Tibial nerve (tissue), 4 donors: ENCODE results near the gene RNF128. TPM values are rescaled to one million over a fixed set of nuclear protein-coding genes. Genes with fewer than 3 reads are reported as not detected.
A peak's percentile ranks its signal among the peaks of the same experiment; 100 is the strongest.

Experiments used
- DNase-seq, 2 donors: peaks; one replicate each; pipeline ENCODE4 v3.0.0-alpha.2; 2019; ENCODE audit warnings: low spot score in 2 of 2
- H3K27ac ChIP-seq, 4 donors: fragments of 200-600 bp; sonication (generic) in 3 of 4; one replicate each; pipeline ENCODE4 v1.5.1; 2017 to 2019; ENCODE audit warnings: mild to moderate bottlenecking in 1 of 4
- H3K27me3 ChIP-seq, 2 donors: fragments of 200-600 bp; sonication (generic) in 1 of 2; one replicate each; pipeline versions ENCODE4 v1.5.1 to v1.6.0; 2017 to 2019
- H3K36me3 ChIP-seq, 3 donors: fragments of 200-600 bp; sonication (generic); one replicate each; pipeline ENCODE4 v1.5.1; 2018 to 2019
- H3K4me1 ChIP-seq, 4 donors: fragments of 200-600 bp; sonication (generic) in 3 of 4; one replicate each; pipeline ENCODE4 v1.5.1; 2017 to 2019
- H3K4me3 ChIP-seq, 4 donors: fragments of 200-600 bp; sonication (generic) in 3 of 4; one replicate each; pipeline ENCODE4 v1.5.1; 2017 to 2019; ENCODE audit warnings: mild to moderate bottlenecking in 1 of 4, moderate library complexity in 1 of 4
- H3K9me3 ChIP-seq, 4 donors: fragments of 200-600 bp; sonication (generic) in 3 of 4; one replicate each; pipeline ENCODE4 v1.5.1; 2017 to 2019
- EP300 ChIP-seq, 2 donors: sonication (generic); formaldehyde crosslinking; IDR thresholded peaks; one replicate each; pipeline ENCODE4 v1.6.1; 2017; ENCODE audit warnings: antibody characterized with exemption in 2 of 2, mild to moderate bottlenecking in 1 of 2
- POLR2A ChIP-seq, 2 donors: fragments of 450-650 bp; IDR thresholded peaks; one replicate each; pipeline ENCODE4 v1.6.1; 2017; ENCODE audit warnings: antibody characterized with exemption in 2 of 2, mild to moderate bottlenecking in 2 of 2, moderate library complexity in 2 of 2
- WGBS, 2 donors: methylation state at CpG; one replicate each; pipeline ENCODE4 v1.1.5; 2018; 5-methylcytosine and 5-hydroxymethylcytosine counted together
- total RNA-seq, 4 donors: library from RNA; depleted of rRNA; stranded (reverse); fragments of >200 nt; gene quantifications; one replicate each; pipeline ENCODE4 v1.1.0, GENCODE V29; 2016
- TF ChIP-seq, protein P1 (sequence below), 5 experiments: fragments of 200-600 bp in 3 of 5; fragments of 450-650 bp in 2 of 5; sonication (generic) in 3 of 5; IDR thresholded peaks; one replicate each; pipeline ENCODE4 v1.5.1; 2016 to 2019; ENCODE audit warnings: antibody characterized with exemption in 5 of 5, mild to moderate bottlenecking in 3 of 5, moderate library complexity in 2 of 5

The RNF128 gene, protein sequence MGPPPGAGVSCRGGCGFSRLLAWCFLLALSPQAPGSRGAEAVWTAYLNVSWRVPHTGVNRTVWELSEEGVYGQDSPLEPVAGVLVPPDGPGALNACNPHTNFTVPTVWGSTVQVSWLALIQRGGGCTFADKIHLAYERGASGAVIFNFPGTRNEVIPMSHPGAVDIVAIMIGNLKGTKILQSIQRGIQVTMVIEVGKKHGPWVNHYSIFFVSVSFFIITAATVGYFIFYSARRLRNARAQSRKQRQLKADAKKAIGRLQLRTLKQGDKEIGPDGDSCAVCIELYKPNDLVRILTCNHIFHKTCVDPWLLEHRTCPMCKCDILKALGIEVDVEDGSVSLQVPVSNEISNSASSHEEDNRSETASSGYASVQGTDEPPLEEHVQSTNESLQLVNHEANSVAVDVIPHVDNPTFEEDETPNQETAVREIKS
- total RNA-seq = 1 to 10 TPM in 2 of 4 donors, under 1 TPM in 2; 0.20 to 5.0 (median 1.1) TPM

DNA sequence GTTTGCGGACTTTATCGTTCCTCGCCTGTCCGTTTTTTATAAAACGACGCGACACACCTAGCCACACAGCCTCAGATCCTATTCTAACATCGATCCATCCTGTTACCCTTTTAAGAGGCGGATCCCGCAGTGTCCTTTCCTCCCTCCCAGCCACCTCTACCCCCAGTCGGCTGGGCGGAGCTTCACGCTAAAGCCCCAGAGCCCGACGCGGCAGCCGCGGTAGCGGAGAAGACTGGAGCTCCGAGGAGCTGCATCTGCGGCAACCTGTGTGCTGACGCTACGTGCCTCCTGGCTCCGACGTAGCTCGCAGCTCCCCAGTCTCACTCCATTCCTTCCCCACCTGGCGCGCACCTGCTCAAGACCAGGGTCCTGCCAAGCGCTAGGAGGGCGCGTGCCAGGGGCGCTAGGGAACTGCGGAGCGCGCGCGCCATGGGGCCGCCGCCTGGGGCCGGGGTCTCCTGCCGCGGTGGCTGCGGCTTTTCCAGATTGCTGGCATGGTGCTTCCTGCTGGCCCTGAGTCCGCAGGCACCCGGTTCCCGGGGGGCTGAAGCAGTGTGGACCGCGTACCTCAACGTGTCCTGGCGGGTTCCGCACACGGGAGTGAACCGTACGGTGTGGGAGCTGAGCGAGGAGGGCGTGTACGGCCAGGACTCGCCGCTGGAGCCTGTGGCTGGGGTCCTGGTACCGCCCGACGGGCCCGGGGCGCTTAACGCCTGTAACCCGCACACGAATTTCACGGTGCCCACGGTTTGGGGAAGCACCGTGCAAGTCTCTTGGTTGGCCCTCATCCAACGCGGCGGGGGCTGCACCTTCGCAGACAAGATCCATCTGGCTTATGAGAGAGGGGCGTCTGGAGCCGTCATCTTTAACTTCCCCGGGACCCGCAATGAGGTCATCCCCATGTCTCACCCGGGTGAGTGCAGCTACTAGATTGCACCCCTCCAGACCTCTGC, at the start of gene RNF128:
Gene RNF128, plus strand, starts transcription at position 217 of the 953 bp plus-strand sequence. Its CDS starts 213 bp downstream, at position 430.
- H3K4me3 ChIP-seq = peak within 1 kb of the TSS; percentile 21 to 56 (median 38)
- 0 to 30% methylated on average over 19 to 72 of the region's 79 CpGs for WGBS, 2 donors
- no peaks in the 10 kb centered on the region for H3K36me3 ChIP-seq
- TF ChIP-seq, protein P1, sequence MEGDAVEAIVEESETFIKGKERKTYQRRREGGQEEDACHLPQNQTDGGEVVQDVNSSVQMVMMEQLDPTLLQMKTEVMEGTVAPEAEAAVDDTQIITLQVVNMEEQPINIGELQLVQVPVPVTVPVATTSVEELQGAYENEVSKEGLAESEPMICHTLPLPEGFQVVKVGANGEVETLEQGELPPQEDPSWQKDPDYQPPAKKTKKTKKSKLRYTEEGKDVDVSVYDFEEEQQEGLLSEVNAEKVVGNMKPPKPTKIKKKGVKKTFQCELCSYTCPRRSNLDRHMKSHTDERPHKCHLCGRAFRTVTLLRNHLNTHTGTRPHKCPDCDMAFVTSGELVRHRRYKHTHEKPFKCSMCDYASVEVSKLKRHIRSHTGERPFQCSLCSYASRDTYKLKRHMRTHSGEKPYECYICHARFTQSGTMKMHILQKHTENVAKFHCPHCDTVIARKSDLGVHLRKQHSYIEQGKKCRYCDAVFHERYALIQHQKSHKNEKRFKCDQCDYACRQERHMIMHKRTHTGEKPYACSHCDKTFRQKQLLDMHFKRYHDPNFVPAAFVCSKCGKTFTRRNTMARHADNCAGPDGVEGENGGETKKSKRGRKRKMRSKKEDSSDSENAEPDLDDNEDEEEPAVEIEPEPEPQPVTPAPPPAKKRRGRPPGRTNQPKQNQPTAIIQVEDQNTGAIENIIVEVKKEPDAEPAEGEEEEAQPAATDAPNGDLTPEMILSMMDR (IDR thresholded peaks at IDR 0.05) = no peak
- no peak for TF ChIP-seq POLR2A (IDR thresholded peaks at IDR 0.05)
- TF ChIP-seq EP300 (IDR thresholded peaks at IDR 0.05) = no peak
- DNase-seq = no peak
- no peaks in the 10 kb centered on the region for H3K9me3 ChIP-seq
- peak within 1 kb of the TSS in 1 of 4 donors; percentile 36 for H3K27ac ChIP-seq
- H3K4me1 ChIP-seq = peaks cover 0 to 10% (median 0%) of the 10 kb centered on the region in 4 donors
- peaks cover 0 to 69% of the 10 kb centered on the region in 2 donors for H3K27me3 ChIP-seq

DNA sequence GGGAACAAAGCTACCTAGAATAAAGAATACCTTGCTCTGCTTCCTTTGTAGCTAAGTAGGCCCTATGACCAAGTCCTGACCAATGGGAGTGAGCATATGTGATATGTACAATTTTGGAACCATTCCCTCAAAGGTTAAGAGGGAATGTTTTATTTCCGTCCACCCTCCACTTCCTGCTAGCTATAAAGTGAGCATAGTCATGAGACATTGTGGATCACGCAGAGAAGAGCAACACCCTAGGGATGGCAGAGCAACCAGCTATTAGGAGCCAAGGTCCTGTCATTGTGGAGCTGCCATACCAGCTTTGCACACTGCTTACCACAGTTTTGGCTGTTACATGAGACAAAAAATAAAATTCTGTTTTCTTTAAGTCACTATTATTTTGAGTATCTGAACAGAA, 45.8 kb upstream of the RNF128 start:
- no peak for TF ChIP-seq EP300 (IDR thresholded peaks at IDR 0.05)
- Histone ChIP-seq H3K27me3 (peaks cover 0 to 19% of the 10 kb centered on the region in 2 donors), H3K9me3 (no peaks in the 10 kb centered on the region), H3K4me1 (no peaks in the 10 kb centered on the region), H3K27ac (no peak overlapping the region), H3K4me3 (no peak overlapping the region), H3K36me3 (no peaks in the 10 kb centered on the region)
- 38 to 43% methylated on average over 2 of the region's 2 CpGs for WGBS, 2 donors
- DNase-seq = no peak

DNA sequence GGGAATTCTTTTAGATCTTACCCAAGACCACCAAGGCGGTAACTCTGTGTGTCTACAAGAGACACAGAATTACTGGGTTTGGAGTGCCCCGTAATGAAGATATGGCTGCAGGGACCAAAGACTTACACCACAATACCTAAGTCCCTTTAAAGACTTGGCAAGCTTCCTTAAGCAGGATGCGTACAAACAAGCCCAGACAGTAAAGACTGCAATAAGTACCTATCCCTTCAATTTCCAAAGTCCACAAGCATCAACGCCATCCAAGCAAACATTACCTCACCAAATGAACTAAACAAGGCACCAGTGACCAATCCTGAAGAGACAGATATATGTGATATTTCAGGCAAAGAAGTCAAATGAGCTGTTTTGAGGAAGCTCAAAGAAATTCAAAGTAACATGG, 42.3 kb upstream of the RNF128 start:
- whole genome bisulfite sequencing, 2 donors = 90 to 100% methylated on average over 3 to 4 of the region's 4 CpGs
- Histone ChIP-seq H3K27ac (no peak overlapping the region), H3K4me3 (no peak overlapping the region), H3K9me3 (no peaks in the 10 kb centered on the region), H3K4me1 (no peaks in the 10 kb centered on the region), H3K27me3 (peaks cover 0 to 10% of the 10 kb centered on the region in 2 donors), H3K36me3 (no peaks in the 10 kb centered on the region)
- TF ChIP-seq, protein P1 (IDR thresholded peaks at IDR 0.05) = no peak
- TF ChIP-seq EP300 (IDR thresholded peaks at IDR 0.05) = no peak
- TF ChIP-seq POLR2A (IDR thresholded peaks at IDR 0.05) = no peak
- no peak for DNase-seq

DNA sequence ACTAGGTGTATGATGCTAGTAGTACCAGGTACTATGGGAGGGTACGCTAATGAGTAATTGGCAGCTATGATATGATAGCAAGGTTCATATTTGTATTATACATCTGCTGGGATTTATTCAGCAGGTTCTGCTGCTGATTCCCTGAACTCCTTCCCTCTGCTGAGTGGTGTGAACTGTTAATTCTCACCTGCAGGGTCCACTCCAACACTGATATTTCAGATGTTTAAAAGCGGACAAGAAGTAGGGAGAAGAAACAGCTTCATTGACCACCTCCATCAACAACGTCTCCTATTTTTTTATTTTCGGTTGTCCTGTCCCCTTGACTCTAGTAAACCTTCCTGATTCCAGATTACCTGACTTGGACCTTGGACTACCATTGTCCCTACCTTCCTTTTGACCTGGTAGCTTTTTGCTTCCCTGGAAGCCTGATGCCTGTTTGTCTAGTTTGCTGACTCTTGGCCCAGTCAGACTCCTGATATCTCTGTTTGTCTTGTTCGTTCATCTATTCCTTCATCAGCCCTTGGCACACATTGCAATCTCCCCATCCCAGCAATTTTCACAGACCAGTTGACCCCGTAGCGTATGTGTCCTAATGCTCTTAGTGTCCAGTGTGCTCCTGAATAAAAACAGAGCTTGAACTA, 34.0 kb upstream of the RNF128 start:
- WGBS, 2 donors = 81 to 84% methylated on average over 7 of the region's 7 CpGs
- H3K27ac ChIP-seq = no peak overlapping the region

More for the DNA sequence above, 34.0 kb upstream of the RNF128 start:
- Histone ChIP-seq H3K4me3 (no peak overlapping the region), H3K9me3 (no peaks in the 10 kb centered on the region), H3K4me1 (no peaks in the 10 kb centered on the region), H3K36me3 (no peaks in the 10 kb centered on the region), H3K27me3 (peaks cover 0 to 5% of the 10 kb centered on the region in 2 donors)
- DNase-seq = no peak
- TF ChIP-seq EP300 (IDR thresholded peaks at IDR 0.05) = no peak
- TF ChIP-seq, protein P1 (IDR thresholded peaks at IDR 0.05) = no peak
- TF ChIP-seq POLR2A (IDR thresholded peaks at IDR 0.05) = no peak
